Ramos (cell line): ENCODE data around the gene FOXP1.
"Not testable (repeated sequence)": the region's sequence is repeated elsewhere in the genome, so short reads cannot be mapped to it uniquely, and the experiment has no call there.

Experiments
- in situ Hi-C: fragments of 300-500 bp; cut with MboI; formaldehyde crosslinking; loops from one replicate; pipeline ENCODE4 v1.14.3; 2022; ENCODE audit warnings: low sequenced_read_pairs; ENCODE audit not compliant: unreplicated experiment

Gene FOXP1

DNA sequence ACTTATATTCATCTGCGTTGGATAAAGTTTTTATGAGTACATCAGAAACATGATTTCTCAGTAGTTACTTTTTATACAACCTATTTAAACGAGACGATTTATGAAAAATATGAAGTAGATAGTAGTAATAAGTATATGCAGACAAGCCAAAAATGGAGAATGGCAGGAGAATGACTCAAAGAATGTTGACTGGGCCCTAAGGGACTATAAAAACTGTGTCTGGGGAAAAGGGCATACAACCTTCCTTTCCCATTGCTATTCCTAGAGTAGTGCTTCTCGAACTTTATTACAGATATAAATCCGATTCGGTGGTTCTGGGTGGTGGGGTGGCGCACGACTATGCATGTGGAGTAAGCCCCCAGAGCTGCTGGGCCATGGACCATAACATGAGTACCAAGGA is 558.5 kb downstream of the FOXP1 start:
- in situ Hi-C loops: no loop called here

DNA sequence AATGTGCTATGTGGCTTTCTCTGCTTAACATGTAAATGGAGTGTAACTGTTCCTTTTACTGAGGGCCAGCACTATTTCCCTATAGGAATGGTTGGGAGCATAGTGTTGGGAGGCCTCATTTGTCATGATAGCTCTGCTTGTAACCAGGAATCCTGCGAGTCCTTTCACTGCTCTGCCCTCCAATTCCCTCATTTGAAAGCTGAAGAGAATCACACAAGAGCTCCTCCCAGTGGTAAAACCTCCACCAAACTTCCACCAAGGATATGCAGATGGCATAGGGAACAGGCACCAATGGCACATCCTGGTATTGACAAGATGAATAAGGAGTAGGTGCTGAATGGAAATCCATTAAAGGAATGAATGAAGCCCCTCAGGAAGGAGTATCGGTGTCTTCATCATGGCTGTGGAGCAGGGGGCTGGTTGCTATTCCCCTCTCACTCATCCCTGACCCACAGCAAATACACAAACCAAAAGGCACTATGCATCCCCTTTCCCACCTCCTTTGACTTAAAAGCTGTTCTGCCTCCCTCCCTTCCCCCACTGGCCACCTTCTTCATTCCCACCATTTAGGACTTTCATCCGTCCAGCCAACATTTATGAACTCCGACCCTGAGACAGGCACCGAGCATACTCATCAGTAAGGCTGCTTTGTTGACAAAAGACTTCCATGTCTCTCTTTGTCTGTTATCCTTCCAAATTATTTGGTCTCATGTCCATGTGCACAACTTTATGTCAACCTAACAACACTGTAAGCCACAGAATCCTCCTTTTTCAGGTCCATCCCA is 560.8 kb downstream of the FOXP1 start:
- in situ Hi-C loops: no loop called here

DNA sequence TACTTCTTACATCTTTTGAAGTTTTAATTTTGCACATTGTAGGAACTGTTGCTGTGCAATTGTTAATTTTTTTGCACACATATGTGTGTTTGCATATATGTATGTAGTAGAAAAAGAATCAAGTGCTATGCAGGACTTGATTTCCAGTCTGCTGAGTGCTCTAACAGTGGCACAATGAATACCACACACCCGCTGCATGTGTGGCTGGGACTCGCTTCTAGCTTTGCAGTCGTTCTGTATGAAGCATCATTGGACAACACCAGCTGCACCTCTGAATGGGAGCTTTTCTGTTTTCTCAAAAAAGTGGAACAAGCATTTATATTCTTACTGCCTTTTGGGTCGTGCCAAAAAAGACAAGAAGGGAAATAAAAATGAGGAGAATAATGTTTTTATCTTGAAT is 564.7 kb downstream of the FOXP1 start:
- in situ Hi-C loops: no loop called here

DNA sequence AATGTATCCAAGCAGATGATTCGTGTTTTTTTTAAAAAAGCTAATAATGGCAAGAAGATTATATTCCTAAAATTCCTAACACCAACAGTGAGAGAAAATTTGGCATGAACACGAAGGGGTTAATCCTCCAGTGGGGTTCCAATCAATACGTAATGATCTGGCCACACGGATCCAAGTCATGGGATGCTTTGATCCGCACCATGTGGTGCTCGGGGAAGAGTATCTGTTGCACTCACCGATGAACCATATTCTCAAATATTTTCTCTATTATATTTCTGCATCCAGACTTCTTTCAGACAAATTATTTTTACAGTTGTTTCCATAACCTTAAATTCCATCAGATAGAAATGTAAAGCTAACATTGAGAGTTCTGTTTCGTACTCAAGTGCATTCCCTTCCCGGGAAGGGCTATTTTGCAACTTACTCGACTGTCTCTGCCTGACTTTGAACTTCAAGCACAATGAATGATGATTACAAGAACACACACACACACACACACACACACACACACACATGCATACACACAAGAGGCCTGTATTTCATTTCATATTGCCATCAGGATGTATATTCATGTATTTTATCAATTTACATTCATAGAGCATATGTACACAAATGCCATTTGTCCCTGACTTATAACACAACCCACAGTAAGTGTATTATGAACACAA is 567.2 kb downstream of the FOXP1 start:
- in situ Hi-C loops: no loop called here

DNA sequence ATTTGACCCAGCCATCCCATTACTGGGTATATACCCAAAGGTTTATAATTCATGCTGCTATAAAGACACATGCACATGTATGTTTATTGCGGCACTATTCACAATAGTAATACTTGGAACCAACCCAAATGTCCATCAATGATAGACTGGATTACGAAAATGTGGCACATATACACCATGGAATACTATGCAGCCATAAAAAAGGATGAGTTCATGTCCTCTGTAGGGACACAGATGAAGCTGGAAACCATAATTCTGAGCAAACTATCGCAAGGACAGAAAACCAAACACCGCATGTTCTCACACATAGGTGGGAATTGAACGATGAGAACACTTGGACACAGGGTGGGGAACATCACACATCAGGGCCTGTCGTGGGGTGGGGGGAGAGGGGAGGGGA is 568.9 kb downstream of the FOXP1 start:
- in situ Hi-C loops: not testable (repeated sequence)

DNA sequence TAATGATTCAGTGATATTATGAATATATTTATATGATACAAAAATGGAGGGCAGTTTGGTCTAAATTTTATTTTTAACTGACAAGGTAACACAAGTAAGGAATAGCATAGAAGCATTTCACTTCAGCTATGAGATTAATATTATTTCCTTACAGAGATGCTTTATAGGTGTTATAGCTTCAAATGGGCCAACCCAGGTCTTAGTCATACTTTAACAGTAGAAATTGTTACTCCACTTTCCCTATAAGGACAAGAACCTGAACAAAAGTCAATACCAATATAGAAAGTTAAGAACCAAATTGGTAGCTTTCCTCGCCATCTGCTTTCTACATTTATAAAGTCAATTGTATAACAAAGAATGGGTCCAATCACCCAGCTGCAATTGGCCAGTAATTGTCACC is 570.6 kb downstream of the FOXP1 start:
- in situ Hi-C loops: no loop called here

DNA sequence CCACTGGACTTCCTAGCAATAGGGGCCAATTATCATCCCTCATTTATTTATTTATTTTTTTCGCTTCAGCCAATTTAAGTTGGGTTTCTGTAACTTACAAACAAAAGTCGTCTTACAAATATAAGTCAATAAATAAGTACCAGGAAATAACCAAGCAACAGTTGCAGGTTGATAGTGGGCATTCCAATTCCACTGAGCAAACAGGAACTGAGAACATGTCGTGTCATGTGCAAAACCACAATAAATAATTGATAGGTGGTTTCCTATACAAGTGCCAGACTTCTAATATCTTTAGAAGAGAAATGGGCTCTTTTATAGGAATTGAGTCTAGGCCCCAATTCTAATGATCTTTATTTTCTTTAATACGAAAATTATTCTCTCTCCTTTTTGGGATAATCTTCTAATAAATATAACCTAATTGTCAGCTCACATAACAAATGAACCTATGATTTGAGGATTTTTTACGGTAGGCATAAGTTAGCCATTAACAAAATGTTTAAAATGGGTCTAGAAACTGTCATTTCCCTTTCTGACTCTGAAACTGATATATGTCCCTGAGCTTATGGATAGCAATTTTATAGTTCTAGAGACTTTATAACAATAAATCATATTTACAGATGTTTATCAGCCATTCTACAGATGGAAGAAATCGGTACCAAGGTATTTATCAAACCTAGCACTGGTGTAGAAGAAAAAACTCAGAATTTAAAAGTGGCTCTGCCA is 571.8 kb downstream of the FOXP1 start:
- in situ Hi-C loops: no loop called here

DNA sequence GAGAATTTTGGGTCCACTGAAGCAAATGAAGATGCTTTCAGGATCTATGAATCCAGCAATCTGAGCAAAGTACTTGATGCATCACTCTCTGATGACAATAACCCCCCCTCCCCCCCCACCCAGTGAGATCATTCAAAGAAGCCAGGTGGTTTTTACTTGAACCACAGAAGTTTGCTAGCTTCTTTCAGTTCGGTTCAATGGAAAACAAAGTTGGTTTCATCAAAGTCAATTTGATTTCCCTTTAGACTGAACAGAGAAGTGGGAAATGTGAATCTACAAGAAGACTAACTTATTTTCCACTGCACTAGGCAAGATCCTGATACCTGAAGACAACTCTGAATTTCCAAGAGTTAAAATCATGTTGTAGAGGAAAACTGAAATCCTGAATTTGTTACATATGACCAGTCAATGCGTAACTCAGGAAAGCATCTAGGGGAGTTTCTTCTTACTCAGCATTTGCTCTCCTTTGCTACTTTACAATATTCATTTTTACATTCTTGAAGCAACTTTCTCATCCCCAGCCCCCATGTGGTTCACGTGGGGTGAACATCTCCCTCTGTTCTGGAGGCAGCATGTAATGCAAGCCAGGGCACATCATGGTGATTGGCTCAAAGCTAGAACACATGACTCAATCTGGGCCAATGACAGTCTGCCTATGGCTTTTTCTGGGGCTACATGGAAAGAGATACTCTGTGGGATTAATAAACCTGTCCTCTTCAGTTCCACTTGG is 572.6 kb downstream of the FOXP1 start:
- in situ Hi-C loops: no loop called here

DNA sequence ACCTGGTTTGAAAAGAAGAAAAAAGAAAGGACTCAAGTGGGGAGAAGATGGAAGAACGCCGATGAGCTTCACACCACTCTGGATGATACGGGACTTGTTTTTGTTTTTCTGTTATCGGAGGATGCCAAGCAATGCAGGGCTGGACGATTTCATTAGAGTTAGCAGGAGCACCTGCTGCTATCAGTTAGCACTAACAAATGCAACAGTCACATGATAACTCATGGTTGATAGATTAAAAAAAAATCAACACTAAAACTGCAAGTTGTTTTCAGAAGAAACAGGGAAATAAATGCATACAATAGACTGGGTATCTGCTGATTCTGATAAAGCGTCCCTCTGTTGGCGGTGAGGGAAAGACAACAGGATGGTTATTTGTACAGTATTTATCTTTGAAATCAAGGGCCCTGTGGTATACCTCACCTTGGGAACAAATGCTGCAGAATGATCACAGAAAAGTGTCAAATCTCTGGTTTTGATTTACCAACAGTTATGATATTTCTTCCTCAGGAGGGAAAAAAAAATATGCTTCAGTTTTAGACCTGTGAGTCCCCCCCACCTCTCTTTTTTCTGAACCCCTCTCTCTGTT is 575.1 kb downstream of the FOXP1 start:
- in situ Hi-C loops: no loop called here

DNA sequence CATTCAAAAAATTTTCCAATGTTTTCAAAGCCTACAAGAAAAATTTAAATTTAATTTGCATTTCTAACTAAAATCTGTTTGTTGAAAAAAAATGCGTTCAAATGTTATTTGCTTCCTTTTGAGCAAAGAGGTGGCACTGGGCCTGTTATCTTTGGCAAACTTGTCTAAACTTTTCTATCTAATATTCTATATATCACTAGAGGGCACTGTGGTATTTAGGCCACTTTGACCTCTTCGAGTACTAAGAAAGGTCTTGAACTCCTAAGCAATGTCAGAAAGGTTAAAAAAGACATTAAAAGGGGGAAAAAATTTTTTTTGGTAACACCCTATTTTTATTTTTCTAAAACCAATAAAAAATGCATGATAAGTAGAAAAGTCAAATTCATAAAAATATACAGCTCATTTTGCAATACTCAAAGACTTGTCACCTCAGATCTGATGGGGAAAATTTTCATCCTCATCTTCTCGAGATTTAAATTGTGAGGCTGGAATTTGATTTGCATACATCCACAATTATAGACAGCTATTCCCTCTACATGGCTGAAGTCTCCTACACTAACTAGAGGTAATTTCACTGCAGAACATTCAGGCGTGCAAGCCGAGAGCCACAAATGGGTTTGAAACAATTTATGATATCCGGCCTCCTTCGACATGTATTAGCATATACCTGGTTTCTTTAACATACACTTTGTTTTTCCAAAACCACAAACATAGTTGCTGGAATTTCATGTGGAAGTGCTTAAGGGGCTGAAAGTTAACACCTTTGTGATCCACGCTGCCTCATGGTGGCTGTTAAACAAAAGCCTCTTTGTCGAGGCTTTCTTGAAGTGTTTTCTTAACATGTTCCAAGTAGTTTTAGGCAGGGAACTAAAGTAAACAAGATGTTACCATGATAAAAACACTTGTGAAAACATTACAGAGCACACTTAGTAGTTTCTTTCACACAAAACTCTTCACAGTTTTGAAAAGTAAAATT is 576.4 kb downstream of the FOXP1 start:
- in situ Hi-C loops: no loop called here

DNA sequence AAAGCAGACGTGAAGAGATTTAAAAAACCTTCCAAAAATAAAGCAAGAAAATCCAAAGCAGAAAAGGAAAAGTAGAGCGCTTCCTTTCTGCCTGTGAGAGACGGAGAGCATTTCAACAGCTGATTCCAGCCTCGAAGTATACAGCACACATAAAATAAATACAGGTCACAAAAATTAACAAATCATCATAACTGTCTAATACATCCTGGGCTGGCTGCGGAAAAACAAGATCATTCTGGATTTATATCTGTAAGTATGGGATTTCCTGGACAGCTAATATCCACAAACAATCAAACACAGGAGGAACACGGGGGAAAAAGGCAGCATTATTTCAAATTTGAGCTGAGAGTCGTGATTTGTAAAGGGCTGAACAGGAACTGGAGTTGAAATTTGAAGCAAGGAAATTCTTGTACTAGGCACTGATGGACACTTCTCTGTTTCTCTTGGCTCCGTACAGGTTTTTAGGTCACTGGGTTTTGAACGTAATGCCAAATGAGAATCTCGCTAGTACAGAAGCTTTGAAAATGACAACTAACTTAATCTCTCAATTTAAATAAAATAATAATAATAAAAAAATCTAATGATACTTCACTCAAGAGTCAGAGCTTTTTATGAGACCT is 577.7 kb downstream of the FOXP1 start:
- in situ Hi-C loops: no loop called here

DNA sequence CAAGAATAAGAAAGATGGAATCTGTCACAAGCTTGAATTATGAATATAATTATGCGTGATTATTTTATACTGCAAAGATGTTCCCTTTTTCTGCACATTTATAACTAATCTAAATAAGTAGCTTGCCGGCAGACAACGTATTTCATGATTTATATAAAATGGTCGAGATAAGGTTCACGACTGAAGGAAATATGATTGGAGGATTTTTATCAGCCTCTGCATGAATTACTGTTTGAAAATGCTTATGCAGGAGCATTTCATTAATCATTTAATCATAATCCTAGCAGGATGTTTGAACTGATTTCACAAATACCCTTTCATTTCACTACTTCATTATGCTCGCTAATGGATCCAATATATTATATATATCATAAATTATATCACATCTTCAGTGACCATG is 580.0 kb downstream of the FOXP1 start:
- in situ Hi-C loops: no loop called here

DNA sequence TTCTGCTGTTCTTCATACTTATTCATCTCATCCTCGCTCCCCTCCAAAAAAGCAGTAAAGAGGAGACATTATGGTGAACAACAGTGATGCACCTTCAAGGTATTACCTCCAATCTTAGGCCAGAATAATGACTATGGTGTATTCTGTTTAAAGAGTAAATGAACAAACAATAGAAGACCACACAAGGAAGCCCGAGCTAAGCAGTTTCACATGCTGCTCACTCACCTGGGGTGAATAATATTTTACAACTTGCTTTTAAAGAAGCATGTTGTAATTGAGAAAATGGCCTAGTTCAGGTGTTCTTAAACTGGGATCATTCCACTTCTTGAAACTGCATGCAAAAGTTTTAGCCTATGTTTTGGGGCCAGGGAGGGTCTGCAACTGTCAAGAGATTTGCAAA is 581.2 kb downstream of the FOXP1 start:
- in situ Hi-C loops: no loop called here

DNA sequence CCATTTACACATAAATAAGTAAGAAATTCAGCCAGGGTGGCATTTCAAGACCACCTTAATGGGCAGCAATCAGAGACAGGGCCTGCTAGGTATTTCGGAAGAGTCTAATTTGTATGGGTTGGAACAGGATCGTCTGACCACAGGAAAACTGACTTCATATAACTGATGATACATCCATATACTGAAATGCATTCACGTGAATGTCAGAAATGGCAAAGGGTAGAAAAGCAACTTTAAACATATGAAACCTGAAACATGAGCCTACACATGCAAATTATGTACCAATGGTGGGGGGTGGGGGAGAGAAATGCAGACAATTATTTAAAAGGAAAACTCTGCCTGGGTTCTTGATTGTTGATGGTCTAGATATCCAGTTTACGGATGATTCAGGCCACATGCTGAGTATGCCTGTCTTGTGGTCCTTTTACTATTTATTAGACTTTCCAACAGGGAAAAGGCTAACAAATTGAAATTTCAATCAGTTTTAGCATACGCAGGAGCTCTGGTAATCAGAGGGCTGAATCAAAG is 582.2 kb downstream of the FOXP1 start:
- in situ Hi-C loops: no loop called here

DNA sequence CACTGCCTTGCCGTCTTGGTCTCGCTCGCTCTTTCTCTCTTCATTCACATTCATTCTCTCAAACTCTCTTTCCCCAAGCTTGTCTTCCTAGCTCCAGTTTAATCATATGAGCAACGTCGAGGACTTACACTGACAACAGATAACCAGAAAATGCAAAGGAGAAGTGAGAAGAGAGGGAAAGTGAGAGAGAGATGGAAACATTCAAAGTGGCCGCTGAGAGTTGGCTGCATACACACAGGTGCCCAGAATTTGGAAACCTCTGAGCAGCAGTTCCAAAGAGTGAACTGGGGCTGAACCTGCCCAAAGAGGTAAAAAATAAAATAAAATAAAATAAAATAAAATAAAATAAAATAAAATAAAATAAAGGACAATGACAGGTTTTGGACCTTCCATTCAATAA is 583.0 kb downstream of the FOXP1 start:
- in situ Hi-C loops: no loop called here

DNA sequence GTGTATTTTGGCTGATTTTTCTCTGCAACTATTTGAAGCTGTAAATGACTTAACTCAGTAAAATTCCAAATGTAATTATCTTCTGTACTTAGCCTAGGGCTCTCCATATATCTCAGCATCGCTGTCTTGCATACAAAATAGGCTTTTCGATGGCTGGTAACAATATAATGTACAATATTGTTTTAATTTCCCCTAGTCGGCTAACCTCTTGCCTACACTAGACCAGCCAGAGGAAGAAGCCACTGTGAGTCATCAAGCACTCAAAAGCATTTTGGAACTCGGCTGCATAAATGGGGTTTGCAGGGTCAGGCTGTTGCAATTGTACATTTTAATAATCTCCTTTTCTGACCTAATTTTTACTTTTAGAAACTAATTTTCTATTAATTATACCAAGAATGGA is 583.8 kb downstream of the FOXP1 start:
- in situ Hi-C loops: no loop called here

DNA sequence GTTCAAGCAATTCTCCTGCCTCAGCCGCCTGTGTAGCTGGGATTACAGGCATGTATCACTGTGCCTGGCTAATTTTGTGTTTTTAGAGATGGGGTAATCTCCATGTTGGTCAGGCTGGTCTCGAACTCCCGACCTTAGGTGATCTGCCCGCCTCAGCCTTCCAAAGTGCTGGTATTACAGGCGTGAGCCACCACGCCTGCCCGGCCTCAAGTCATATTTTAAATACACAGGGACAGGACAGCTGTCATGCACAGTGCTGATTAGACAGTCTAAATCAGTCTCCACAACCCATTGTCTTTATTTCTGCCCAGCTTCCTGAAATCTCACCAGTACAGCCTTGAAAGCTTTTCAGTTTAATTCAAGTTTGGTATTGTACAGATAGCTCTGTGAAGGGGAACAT is 587.4 kb downstream of the FOXP1 start:
- in situ Hi-C loops: no loop called here

DNA sequence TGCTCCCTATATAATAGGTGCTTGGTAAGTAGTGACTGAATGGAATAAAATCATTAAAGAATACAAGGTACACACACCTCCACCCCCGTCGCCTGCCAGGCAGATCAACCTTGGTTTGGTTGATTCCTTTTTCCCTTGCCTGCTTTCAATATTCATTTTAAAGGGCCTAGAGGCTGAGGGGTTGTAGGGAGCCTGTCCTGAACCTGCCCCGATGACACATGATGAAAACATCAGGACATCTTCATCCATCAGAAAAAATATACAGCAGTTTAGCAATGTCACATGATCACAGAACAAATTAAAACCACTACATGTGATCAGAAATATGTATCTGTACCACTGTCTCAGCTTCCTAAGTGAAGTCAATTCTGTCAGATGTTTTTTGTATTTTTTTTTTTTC is 588.9 kb downstream of the FOXP1 start:
- in situ Hi-C loops: no loop called here
